Measurements from ENCODE around the gene CLRN3.

The CLRN3 gene, protein sequence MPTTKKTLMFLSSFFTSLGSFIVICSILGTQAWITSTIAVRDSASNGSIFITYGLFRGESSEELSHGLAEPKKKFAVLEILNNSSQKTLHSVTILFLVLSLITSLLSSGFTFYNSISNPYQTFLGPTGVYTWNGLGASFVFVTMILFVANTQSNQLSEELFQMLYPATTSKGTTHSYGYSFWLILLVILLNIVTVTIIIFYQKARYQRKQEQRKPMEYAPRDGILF

DNA sequence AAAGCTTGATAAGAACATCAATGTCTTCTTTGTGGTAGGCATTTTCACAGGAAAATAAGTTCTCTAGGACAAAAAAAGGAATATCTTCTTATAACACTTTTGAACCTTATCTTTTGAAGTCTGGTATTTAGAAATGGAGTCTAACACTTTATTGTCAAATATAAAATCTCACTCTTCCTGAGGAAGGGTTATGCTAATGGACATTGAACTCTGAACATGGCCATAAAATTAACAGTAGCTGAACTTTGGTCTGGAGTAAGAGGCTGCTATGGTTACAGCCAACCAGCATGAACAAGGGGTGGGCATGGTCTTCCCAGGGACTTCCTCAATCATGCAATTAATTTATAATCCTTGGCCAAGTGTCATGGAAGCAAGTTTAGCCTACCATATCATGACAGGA lies at the start of gene CLRN3:
CLRN3 (minus strand) TSS at position 199 of the 400 bp plus-strand sequence; CDS start at position 42, 157 bp downstream.
- DNase-seq = no peak

DNA sequence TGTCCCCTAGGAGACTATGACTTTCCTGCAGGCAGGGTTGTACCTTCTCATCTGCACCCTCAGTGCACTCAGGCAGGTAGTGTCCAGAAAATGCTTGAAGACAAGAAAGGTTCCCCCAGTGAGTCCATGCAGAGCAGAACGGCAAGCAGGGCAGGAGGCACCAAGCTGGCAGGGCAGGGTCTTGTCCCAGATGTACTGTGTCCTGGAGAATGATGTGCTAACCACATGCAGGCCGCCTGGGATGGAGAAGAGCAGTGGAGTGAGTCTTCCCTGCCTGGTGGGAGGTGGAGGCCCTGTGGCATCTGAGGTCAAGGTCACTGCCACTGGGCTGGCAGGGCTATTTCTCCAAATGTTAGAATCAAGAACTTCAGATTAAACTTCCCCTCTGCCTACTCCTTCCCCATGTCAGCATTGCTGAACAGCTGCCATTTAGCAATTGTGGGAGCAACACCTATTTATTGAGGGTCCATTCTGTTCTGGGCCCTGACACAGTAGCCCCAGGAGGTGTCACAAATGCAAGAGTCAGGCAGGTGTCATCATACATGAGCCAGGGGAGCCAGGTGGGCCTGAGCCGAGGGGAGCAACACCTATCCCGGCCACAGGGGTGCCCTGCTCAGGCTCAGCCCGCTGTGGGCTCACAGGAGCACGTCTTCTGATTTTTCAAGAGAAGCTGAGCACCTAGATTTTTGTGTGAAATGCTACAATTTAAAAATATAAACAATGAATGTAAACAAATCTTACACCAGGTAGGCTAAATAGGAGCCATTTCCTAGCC lies 48.3 kb upstream of the CLRN3 start:
- DNase-seq = no peak

DNA sequence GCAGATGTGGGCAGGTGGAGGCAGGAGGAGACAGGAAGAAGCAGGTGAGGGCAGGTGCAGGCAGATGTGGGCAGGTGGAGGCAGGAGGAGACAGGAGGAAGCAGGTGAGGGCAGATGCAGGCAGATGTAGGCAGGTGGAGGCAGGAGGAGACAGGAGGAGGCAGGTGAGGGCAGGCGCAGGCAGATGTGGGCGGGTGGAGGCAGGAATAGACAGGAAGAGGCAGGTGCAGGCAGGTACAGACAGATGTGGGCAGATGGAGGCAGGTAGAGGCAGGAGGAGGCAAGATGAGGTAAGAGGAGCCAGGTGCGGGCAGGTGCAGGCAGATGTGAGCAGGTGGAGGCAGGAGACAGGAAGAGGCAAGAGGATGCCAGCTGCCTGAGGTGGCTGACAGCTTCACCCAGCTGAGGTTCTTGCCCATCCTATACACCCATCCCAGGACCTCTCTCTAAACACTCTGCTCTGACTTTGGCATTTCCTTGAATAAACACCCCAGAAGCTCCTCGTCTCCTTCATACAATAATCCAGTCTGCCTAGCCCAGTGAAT lies 47.1 kb upstream of the CLRN3 start:
- no peak for DNase-seq

DNA sequence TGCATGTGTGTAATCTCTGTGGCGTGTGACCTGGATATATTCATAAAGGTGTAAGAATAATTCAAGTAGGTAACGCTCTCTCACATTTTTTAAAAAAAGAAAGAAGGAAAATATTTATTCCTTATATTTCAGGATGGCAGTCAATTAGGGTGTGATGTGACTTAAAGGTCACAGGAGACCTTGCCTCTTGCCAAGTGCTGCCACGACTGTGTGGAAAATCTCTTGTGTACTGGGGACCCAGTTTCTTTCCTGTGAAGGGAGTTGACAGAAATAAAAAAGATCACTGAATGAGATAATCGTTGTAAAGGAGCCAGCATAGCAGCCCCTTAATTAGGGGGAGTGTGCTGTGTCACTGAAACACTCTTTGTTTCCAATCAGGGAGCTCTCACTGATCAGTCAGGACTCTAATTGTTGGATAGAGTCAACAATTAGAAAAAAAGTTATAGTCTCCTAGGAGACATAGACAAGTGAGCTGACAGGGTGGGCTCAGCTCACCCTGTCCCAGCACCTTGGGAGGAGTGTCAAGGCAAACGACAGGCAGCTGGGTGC lies 45.2 kb upstream of the CLRN3 start:
- no peak for DNase-seq

DNA sequence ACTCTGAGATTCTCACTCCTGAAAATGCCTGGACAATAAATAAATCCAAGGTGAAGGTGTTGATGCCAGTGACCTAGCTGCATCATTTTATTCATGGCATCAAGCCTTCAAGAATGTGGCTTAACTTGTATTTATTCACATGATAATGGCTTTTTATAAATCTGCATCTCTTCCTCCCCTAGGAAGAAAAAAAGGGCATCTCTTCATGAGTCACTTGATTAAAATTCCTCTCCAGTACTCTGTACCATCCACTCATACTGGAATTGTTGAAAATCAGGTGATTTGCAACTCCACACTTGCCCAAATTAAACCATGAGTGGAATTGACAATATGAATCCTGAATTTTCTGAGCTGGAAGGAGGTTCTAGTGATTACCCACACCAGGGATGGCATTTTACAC lies 44.3 kb upstream of the CLRN3 start:
- DNase-seq = no peak

DNA sequence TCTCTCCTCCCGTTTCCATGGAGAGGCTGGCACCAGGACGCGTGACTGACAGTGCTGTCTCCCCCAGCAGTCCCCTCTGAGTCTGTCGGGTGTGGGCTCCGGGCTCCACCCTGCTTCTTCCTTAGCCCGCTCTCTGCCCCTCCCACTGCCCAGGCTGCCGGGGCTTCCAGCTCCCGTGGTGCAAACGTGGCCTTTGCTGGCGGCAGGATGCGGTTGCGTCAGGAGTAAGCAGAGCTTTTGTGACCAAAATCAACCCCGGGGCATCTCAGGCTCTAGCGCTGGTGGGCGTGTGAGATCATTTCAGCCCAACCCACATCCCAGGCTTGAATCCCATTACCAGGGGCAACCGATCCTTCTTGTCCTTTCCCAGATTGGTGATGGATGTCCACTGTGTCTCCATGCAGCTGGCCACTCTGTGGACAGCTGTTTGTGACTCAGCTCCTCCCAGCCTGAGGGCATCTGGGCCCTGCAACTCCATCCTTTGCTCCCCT lies 42.4 kb upstream of the CLRN3 start:
- DNase-seq = no peak

DNA sequence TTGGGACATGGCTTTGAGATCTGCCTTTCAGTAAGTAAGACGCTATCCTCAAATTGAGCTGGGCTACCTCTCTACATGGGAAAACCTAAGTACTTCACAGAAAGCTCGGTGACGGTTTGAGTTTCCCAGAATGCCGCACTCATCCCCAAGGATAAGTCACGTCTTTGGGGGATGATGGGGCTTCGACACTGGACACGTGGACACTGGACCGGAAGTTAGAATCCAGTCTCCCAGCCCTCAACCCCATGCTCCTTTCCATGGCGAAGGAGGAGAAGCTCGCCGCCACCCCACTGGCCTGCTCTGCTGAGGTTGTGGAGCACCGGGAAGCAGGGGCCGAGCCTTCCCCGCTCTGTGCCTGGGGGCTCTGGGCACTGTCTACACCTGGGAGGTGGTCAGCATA lies 41.6 kb upstream of the CLRN3 start:
- no peak for DNase-seq

DNA sequence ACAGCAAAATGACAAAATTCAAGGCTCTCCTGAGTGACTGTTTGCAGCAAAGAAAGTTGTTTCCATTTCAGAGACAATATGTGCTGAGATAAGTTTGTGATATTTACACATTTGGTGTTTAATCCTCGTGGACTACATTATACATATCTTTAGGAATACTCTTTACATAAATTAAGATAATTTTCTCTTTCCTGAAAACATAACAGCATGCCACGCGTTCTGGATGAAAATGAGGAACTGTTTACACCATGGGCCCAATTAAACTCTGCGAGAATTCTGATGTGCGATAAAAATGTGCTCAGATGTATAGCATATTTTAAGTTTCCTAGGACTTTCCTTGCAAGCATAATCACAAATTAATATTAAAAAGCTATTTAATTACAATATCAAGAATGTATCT lies 40.5 kb upstream of the CLRN3 start:
- no peak for DNase-seq

DNA sequence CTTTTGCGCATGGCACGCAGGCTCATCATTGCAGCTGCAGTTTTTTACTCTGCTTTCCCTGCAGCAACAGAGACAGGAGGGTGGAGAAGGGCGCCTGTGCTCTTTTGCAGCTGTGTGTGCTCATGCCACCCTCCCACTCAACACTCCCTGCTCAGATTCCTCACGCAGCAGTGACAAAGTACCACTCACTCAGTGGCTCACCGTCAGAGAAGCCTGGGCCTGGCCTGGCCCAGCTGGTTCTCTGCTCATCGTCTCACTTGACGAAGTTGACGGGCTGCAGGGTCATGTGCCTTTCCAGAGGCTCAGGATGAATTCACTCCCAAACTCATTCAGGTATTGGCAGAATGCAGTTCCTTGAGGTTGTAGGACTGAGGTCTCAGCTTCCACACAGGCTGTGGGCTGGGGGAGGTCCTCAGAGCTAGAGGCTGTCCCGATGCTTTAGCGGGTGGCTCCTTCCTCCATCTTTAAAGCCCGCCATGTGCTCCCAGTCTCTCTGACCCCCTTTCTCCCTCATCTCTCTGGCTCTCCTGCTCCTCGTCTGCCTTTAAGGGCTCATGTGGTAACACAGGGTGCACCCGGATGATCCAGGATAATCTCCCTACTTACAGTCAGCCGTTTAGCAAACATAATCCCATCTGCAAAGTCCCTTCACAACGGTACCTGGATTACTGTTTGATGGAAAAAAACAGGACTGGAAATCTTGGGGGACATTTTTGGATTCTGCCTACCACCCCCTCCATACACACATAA lies 40.0 kb upstream of the CLRN3 start:
- DNase-seq = no peak

DNA sequence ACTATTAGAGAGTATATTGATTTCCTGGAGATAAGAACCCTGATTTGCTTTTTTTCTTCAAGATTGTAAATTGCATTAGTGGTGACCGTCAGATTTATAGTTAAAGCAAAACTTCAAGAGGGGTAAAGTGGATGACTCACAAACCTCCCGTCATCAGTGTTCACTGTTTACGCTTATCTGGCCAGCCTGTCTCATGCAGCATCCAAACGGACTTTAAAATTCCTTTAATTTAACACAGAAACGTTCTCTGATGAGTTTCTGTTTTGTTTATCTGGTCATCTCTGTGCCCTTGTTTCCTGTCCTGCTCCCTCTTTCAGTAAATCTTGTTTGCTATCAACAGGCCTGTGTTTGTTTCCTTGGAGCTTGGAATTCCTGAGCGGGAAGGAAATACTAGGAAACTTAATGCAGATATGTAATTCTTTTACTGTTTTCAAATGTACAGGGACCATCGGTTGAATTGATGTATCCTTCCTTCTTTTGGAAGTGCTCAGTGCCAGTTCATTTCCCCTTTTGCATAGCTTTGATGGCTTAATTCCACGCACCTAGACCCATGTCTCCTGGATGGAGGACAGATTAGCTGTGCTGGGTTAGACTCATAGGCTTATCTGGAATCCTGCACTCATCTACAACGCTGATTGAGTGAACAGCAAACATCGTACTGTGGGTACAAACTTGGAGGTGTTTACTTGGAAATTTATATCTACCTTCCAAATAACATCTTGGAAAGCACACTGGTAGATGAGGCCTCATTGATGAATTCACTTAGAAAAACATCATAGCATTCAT lies 35.5 kb upstream of the CLRN3 start:
- DNase-seq = no peak

DNA sequence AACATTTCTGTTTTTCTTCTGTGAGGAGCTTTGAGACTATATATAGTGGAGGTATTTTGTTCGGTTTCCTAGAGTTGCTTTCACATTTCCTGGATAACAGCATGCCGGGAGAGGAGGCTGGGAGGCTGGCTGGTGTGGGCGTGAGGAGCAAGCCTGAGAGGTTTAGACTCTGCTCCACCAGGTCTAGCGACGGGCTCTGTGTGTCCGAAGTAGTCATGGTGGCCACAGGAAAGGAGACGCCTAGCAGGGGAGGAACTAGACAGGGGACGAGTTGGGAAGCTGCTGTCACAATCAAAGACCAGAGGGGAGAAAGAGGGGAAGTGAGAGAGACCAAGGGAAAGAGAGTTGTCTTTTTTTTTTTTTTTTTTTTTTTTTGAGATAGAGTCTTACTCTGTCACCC lies 33.7 kb upstream of the CLRN3 start:
- no peak for DNase-seq

DNA sequence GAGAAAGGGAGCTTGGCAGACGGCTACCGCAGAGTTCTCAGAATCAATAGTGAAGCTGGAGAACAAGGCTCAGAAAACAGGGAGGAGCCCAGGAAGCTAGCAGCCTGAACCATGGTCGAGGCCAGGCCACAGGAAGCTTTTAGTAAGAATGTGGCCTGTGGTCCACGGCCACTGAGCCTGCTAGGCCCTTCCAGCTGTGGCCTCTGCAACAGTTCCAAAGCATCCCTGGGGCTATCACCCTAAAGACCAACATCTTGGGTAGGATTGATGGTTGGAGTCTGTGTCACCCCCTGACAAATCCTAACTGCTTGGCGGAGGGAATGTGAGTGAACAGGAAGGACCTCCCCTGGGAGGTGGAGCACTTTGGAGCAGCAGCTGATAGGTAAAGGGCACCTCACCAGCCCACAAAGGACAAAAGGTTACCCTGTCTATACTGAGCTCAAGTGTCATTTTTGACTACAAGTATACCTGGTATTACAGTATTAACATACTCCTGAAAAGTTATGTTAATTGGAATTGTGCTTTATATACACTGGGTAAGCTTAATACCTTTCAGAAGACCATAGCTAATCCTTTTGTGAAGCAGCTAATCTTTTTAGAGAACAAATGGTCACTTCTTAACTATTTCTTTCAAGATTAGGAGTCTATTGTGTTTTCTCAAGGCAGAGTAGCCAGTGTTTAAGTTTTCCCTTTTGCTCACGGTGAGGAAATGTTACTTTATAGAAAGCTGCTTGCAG lies 32.9 kb upstream of the CLRN3 start:
- DNase-seq = no peak

DNA sequence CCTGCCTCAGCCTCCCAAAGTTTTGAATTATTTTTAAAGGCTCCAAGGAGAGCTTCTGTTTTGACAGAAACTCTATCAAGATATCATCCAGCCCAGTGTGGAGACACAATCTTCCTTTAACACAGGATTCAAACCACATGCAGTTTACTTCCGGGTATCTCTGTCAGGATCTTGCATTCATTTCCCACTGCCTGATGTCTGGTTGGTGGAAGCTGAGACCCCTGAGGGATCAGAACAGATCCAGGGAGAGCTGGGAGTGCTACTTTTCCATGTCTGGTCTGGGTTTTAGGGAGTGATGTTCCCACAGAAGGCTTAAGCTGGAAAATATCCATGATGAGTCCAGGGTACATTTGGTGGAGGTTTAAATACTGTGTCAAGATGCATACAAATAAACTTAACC lies 30.9 kb upstream of the CLRN3 start:
- DNase-seq = no peak

DNA sequence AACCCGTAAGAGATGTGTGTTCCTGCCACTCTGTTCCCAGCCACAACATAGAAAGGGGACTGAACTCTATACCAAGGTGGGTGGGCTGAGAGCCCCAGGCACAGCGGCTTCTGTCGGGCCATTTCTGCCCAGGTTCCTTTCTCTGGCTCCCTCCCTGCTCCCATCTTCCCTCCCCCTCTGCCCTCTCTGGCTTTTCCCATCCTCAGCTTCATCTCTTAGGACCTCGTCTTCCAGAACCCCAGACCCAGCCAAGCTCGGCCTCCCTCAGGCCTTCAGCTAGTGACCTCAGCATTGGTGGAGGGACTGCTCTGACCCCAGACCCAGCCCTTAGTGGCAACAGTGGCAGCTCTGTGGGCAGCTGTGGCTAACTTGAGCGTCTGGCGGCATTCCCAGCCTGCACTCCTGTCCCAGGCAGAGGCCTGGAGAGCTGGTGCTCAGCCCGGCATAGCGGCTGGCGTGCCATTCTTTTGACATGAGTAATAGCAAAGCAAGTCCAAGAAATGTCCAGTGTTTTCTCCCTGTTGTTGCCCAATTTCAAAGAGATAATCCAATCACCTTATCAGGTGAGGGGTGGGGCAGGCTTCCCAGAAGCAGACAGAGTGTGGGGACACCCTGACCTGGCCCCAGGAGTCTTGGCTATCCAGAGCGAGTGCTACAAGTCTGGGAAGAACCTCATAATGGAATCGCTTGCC lies 30.1 kb upstream of the CLRN3 start:
- DNase-seq = no peak

DNA sequence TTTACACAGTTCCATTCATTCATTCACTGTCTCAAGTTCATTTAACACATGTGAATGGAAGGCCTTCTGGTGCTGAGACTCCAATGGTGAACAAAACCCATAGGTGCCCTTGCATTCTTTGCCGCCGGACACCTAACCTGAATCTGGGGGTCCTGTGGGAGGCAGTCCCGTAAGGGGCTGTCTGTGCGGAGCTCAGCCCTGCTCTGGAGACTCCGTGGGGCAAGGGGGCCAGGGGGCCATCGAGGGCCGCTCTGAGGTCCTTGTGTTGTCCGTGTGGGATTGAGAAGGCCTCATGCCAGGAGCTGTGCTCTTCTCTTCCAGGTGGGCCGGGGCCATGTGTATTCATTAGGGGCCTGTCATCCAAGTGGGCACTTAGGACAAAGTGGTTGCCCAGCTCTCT lies 29.5 kb upstream of the CLRN3 start:
- DNase-seq = no peak

DNA sequence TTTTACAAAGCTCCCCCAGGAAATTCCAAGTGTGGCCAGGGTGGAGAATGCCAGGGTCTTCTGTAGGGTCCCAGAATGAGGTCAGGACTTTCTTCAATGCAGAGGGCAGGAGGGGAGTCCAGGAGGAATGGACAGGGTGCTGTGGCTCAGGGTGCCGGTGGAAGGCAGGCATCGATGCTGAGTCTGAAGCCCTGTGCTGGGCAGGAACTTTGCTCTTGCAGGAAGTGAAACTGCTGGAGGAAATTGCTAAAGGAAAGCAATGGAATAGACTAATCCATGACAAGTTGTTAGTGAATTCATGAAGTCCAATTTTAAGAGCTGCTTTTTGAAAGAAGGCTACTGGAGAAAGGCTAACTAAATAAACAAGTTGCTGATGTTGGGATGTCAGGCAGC lies 29.0 kb upstream of the CLRN3 start:
- no peak for DNase-seq

DNA sequence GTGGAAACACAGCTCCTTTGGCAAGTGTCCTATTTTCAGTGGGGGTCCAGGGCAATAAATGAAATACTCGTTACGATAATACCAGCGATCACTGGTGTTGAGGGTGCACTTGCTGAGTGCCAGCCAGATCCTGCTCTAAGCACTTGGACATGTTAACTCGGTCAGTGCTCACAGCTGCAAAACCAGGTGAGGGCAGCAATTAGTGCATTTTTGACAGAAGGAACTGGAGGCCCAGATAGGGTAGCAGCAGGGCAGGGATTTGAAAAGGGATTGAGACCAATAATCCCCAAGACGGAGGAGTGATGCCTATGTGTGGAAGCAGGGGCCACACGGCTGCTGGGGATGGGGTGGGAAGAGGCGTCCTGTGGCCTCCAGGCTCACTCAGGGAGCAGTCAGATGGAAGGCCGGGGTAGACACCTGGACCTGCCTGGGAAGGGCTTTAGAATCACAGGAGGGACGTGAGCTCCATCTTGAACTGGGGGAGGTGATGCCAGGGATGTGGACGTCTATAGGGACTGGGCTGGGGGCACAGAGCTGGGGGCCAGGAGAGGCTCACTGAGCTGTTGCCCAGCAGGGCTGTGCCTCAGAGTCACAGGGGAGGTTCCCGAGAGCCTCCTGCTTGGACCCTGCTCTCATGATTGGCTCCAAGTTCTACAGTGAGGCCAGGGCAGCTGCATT lies 28.5 kb upstream of the CLRN3 start:
- DNase-seq = no peak

DNA sequence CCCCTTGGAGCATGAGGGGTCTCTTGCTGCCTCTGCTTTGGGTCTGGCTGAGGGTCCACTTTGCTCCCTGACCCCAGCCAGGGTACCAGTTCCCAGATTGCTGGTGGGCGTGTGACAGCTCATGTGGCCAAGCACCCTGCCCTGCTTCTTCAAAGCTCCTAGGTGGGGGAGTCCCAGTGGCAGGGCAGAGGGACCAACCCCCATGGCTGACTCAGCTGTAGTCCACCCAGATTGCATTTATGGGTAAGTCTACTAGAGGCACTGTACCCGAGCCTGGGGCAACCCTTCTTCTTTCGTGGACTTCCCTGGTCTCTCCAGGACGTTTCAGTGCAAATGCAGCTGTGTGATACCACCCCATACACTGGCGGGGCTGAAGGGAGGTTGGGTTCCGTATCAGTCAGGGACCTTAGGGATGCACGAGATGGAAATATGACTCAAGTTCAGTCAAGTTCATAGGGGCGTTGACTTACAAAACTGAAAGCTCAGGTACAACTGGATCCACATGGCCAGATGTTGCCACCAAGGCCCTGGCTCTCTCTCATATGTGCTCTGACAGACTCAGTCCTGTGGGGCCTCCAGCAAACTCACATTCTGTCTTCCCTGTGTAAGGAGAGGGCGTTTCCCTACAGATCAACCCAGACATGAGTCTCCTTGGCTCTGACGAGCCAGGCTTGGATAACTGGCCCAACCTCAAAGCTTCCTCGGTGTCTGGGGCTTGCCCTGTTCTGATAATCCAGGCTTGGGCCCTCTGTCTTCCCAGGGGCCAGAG lies 27.7 kb upstream of the CLRN3 start:
- DNase-seq = no peak

DNA sequence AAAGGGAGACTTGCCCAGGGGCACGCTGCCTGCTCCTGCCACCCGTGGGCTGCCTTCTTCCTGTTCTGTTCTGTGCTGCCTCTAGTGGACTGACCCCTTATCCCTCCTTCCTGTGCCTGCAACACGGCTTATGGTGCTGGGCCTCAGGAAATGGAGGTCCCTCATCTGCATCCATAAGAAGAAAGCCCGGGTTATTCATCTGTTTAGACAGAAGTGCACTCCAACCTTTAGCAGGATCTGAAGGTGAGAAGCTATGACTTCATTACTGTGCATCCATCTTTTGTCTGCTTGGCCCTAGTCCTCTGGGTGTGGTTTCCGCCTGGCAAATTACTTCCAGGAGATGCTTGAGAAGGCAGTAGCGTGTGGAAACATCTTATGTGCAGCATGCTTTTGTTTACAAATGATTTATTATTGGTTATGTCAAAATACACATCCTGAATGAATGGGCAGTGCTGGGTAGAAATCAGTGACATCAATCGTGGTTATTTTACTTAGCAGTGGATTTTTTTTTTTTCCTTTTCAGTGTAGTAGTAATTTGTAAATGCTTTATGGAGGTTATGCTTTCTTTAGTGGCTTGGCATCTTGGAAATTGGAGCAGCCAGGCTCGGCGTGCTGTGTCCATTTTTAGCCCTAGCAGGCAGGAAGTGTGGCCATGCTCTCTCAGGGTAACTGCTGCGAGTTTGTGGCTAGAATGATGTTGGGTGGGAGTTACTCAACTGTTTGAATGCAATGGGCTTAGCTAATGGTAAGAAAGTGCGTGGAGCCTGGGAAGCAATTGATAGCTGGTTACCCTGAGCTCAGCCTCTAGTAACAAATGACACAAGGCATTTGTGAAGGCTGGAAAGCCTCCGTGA lies 26.9 kb upstream of the CLRN3 start:
- DNase-seq = no peak

Data from stimulated activated CD4-positive, alpha-beta T cell treated with anti-CD3 and anti-CD28 coated beads, Interleukin-4, amount 100 ng/mL, for 24 hours (primary cell).